ENCODE data around the gene LSM11.
"Not testable (repeated sequence)": the region's sequence is repeated elsewhere in the genome, so short reads cannot be mapped to it uniquely, and the experiment has no call there.

The LSM11 gene

DNA sequence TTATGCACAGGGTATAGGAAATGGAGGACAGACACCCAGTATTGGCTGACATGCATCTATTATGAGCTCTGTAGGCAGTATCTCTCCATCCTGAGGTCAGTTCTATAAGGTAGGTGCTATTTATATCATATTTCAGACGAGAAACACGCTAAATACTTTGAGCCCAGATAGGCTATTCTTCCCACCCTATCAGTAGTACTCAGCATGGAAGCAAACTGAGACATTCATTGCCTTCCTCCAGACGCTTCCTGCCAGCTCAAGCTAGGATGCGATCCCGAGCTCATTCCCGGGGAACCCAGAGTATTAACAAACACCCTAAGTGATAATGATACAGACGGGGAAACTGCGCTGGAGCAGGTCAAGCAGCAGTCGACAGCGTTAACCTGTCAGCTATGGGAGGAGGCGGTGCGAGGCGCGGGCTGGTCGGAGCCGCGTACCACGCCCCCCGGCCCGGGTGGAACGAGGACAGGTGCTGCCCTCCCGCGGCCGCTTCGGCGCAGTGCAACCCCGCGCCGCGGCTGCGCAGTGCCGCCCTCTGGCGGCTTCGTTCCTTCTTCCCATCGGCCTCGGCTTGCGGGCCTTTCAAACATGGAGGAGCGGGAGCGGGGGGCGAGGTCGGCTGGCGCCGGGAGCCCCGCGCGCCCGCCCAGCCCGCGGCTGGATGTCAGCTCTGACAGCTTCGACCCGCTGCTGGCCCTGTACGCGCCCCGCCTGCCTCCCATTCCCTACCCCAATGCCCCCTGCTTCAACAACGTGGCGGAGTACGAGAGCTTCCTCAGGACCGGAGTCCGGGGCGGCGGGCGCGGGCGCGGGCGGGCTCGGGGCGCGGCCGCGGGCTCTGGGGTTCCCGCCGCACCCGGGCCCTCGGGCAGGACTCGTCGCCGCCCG, at the start of gene LSM11:
Gene LSM11, plus strand, starts transcription at position 550 of the 888 bp plus-strand sequence. Its CDS starts 39 bp downstream, at position 589.
- in situ Hi-C loops (cut with HindIII; ENCODE audit: low sequenced_read_pairs): no loop called here

DNA sequence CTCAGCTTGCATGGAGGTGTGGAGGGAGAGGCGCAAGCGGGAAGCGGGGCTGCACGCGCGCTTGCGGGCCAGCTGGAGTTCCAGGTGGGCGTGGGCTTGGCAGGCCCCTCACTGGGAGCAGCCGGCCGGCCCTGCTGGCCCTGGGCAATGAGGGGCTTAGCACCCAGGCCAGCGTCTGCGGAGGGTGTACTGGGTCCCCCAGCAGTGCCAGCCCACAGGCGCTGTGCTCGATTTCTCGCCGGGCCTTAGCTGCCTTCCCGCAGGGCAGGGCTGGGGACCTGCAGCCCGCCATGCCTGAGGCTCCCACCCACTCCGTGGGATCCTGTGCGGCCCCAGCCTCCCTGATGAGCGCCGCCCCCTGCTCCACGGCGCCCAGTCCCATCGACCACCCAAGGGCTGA, 49.7 kb upstream of the LSM11 start:
- in situ Hi-C loops (cut with HindIII; ENCODE audit: low sequenced_read_pairs): not testable (repeated sequence)

DNA sequence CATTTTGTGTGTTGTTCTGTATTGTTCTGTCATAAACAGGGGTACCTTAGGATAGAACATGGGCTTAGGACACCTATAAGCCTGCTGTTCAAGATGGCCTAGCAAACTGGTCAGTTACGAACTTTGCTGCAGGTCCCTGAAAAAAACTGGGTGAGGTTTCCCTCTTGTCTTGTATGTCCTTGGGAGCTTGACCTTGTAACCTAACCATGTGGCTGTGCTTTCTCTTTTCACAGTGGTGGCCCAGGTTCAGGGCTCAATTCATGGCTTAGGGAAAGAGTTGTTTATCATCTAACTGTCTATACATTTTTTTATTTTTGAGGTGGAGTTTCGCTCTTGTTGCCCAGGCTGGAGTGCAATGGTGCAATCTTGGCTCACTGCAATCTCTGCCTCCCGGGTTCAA, 47.4 kb upstream of the LSM11 start:
- in situ Hi-C loops (cut with HindIII; ENCODE audit: low sequenced_read_pairs): not testable (repeated sequence)

DNA sequence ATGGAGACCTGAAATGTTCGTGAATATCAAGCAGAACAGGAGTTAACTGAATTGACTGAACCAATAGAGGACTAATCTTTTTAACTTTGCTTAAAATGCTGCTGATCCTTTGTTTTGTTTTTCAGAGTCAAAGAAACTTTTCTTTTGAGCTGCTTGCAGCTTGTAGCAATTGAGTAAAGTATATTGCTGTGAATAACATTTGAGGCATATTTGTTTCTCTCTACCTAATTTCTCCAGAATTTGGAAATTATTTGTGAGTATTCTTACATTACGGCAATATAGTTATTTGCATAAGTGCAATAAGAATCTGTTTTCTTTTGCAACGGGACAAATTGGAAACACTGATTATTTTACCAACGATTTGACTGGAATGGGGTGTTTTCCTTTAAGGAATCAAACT, 44.8 kb upstream of the LSM11 start:
- in situ Hi-C loops (cut with HindIII; ENCODE audit: low sequenced_read_pairs): not testable (repeated sequence)

DNA sequence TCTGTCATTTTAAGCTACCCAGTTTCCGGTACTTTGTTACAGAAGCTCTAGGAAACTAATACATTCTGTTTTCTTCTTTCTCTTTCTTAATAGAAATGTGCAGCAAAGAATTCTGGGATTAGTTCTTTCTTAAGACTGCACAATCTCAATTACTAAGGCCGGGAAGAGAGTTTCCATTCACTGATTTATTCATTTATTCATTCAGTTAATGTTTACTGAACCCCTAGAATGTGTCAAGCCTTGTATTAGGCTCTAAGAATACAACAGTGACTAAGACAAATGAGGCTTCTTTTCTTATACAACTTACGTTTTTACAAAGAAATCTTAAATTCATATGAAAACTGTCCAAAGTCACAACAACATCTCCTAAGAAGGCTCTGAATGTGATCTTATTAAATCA, 39.8 kb upstream of the LSM11 start:
- in situ Hi-C loops (cut with HindIII; ENCODE audit: low sequenced_read_pairs): no loop called here

DNA sequence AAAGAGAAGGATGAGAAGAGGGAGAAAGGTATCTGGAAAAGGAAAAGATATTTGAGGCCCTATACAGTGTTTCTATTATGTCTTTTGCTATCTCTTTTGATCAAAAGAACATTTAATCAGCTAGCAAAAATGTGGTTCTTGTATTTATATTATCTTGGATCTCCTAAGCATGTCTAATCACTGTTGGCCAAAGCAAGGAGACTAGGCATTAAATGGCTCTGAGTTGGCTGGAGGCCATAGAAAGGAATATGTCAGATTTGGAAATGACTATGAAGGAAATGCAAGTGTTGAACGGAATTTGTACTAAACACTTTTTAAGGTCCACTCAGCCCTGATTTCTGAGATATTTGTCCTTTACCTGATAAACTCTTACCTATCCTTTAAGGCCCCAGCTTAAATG, 34.6 kb upstream of the LSM11 start:
- in situ Hi-C loops (cut with HindIII; ENCODE audit: low sequenced_read_pairs): no loop called here

DNA sequence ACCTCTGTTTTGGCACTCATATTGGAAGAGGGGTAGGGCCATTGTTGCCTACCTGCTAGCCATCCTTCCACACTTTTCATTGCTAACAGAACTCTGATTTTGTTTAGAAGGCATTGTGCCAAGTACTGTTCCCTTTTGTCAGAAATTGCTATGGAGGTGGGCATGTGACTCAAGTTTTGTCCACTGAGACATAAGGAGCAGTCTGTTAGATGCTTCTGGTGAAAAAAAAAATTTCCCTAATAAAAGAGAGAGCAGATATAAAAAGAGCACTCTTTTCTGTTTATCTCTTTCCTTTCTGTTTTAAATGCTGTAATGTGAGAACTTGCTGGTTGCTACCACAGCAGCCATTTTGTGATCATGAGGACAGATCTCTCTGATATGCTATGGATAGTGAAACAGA, 34.2 kb upstream of the LSM11 start:
- in situ Hi-C loops (cut with HindIII; ENCODE audit: low sequenced_read_pairs): no loop called here

DNA sequence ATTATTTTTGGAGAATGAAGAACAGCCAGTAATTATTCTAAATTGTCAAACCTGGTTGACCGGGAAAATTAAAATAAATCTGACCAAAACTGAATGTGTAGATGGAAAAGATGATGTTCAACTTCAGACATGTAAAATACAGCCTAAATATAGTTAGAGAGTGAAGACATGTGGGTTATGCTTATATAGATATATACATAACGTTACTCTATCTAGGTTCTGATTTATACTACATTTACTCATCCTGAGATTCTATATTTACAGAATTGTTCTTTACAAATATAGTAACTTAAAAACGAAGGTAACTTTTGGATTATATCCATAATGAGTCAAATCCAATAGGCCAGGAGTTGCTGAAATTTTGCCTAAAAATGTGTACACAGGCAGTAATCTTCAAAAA, 33.1 kb upstream of the LSM11 start:
- in situ Hi-C loops (cut with HindIII; ENCODE audit: low sequenced_read_pairs): no loop called here

DNA sequence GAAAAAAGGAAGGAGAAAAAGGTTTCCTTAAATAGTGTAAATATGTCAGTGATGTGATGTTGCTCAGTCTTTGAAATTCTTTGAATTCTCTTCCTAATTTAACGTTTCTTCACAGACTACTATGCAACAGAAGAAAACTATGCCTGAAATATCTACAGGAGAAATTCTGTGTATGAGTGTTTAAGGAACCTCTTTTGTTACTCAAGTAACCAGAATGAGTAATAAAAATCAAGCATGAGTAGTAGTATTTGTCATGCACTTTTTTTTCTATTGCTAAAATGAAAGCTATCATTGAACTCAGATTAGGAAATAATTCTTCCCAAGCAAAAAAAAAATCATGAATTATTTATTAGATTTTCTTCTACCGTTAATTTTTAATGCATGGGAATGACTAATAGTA, 32.6 kb upstream of the LSM11 start:
- in situ Hi-C loops (cut with HindIII; ENCODE audit: low sequenced_read_pairs): no loop called here

DNA sequence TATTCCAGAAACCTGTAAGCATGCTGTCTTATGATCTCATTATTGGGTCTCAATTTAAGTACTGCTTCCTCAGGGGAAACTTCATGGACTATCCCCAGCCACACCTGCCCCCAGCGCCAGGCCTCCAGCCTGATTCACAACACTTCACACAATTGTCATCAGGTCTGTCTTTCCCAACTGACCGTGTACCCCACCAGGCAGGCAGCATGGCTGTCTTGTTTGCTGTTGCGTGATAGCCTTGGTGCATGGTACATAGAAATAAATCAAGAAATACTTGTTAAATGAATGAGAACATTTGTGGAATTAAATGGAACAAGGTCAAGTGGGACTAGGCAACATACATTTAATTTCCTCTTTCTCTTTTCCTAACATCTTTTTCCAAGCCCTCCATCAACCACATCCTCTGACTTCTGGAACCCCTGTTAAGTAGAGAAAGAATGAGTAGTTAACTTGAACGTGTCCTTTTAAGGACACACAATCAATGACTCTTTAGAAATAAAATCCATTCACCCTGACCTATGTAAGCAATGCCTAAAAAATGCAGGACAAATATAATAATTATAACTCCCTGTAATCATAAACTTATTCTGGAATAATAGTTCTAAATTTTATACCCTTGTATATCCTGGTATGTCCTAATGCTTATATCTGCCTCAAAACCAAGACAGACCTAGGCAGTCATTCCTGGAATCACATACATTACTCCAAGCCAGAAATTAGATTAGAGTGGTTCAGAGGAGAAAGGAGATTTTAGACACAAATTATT, 29.5 kb upstream of the LSM11 start:
- in situ Hi-C loops (cut with HindIII; ENCODE audit: low sequenced_read_pairs): no loop called here

DNA sequence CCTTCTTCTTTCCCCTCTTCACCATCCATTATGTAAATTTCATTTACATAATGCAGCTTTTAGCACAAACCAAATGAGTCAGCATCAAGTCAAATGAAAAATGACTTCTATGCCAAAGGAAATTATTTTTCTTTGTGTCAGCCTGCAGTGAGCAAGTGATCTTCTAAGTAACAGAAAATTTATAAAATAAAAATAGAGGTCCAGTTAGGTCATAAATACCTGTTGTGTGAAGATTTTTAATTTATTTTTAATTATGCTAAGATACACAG, 29.0 kb upstream of the LSM11 start:
- in situ Hi-C loops (cut with HindIII; ENCODE audit: low sequenced_read_pairs): no loop called here

DNA sequence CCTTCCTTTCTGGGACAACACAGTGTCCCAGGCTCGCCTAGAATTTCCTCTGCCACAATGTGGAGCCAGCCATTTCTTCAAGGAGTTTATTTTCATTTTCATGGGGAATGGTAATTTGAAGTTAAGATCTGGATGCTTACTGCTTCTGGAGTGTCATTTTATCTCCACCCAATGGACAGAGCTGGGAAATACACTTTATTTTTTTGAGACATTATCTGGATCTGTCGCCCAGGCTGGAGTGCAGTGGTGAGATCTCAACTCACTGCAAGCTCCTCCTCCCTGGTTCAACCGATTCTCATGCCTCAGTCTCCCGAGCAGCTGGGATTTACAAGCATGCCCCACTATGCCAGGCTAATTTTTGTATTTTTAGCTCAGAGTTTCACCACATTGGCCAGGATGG, 25.0 kb upstream of the LSM11 start:
- in situ Hi-C loops (cut with HindIII; ENCODE audit: low sequenced_read_pairs): no loop called here

DNA sequence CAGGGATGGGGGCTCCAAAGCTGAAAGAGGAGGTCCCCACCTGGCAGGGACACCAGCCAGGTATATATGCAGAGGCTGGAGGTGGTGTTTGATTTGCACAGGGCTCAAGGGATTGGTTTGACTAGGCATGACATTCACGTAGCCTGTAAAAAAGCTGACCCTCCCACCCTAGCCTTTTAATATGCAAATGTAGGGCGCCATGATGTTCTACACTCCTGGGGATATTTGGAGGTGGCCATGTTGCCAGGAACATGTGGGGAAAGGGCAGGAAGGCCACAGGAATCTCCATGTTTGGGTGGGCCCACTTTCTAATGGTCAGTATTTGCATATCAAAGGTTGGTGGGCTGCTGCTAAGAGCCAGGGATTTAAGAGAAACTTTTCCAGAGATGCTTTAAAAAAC, 24.3 kb upstream of the LSM11 start:
- in situ Hi-C loops (cut with HindIII; ENCODE audit: low sequenced_read_pairs): no loop called here

DNA sequence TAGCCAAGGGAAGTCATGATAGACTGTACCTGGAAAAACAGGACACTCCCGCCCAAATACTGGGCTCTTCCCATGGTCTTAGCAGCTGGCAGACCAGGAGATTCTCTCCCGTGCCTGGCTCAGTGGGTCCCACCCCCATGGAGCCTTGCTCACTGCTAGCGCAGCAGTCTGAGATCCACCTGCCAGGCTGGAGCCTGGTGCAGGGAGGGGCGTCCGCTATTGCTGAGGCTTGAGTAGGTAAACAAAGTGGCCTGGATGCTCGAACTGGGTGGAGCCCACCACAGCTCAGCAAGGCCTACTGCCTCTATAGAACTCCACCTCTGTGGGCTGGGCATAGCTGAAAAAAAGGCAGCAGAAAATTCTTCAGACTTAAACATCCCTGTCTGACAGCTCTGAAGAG, 22.4 kb upstream of the LSM11 start:
- in situ Hi-C loops (cut with HindIII; ENCODE audit: low sequenced_read_pairs): no loop called here

DNA sequence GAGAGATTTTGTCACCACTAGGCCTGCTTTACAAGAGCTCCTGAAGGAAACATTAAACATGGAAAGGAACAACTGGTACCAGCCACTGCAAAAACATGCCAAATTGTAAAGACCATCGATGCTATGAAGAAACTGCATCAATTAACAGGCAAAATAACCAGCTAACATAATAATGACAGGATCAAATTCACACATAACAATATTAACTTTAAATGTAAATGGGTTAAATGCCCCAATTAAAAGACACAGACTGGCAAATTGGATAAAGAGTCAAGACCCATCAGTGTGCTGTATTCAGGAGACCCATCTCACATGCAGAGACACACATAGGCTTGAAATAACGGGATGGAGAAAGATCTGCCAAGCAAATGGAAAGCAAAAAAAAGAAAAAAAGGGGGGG, 20.6 kb upstream of the LSM11 start:
- in situ Hi-C loops (cut with HindIII; ENCODE audit: low sequenced_read_pairs): not testable (repeated sequence)

DNA sequence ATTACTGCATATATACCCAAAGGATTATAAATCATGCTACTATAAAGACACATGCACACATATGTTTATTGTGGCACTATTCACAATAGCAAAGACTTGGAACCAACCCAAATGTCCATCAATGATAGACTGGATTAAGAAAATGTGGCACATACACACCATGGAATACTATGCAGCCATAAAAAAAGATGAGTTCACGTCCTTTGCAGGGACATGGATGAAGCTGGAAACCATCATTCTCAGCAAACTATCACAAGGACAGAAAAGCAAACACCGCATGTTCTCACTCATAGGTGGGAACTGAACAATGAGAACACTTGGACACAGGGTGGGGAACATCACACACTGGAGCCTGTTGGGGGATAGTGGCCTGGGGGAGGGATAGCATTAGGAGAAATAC, 16.9 kb upstream of the LSM11 start:
- in situ Hi-C loops (cut with HindIII; ENCODE audit: low sequenced_read_pairs): not testable (repeated sequence)

DNA sequence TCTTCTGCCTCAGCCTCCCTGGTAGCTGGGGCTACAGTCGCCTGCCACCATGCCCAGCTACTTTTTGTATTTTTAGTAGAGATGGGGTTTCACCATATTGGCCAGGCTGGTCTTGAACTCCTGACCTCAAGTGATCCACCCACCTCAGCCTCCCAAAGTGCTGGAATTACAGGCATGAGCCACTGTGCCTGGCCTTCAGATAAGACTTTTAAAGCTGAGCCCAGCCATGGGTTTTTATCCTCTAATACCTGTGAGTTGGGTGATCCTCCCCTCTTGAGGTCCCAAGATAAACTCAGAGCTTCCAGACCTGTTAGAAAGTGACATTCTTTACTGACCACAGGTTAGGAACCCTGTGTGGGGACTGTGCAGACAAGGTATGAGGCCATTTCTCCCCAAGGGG, 15.7 kb upstream of the LSM11 start:
- in situ Hi-C loops (cut with HindIII; ENCODE audit: low sequenced_read_pairs): not testable (repeated sequence)

DNA sequence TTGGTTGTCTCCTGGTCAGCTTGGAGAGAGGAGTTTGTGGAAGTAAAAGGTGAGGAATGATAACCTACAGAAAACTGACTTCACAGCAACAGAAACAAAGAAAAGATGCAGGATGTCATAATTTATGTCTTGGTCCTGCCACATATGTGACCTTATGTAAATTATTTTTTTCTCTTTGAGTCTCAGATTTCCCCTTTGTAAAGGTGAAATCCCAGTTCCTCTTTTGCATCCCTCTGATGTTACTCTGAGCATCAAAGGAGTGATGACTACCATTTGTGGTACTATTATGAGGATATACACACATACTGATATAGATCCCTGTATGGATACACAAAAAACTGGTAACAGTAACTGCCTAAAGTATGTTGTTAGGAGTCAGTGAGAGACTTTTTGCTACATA, 13.7 kb upstream of the LSM11 start:
- in situ Hi-C loops (cut with HindIII; ENCODE audit: low sequenced_read_pairs): no loop called here

DNA sequence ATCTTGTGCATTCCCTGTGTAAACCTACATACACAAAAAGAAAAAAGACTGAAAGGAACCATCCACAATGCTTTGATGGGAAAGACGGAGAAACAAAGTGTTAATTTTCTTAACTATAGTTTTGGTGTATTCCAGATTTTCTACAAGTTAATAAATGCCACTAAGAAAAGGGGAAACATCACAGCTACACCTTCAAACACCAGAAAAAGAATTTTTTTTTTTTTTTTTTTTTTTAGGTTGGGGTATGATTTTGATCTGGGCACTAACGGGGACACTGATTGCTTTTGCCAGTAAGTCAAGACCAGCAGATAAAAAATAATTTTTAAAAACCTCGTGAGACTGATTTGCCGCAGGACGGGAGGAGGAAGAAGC, 12.6 kb upstream of the LSM11 start:
- in situ Hi-C loops (cut with HindIII; ENCODE audit: low sequenced_read_pairs): no loop called here

DNA sequence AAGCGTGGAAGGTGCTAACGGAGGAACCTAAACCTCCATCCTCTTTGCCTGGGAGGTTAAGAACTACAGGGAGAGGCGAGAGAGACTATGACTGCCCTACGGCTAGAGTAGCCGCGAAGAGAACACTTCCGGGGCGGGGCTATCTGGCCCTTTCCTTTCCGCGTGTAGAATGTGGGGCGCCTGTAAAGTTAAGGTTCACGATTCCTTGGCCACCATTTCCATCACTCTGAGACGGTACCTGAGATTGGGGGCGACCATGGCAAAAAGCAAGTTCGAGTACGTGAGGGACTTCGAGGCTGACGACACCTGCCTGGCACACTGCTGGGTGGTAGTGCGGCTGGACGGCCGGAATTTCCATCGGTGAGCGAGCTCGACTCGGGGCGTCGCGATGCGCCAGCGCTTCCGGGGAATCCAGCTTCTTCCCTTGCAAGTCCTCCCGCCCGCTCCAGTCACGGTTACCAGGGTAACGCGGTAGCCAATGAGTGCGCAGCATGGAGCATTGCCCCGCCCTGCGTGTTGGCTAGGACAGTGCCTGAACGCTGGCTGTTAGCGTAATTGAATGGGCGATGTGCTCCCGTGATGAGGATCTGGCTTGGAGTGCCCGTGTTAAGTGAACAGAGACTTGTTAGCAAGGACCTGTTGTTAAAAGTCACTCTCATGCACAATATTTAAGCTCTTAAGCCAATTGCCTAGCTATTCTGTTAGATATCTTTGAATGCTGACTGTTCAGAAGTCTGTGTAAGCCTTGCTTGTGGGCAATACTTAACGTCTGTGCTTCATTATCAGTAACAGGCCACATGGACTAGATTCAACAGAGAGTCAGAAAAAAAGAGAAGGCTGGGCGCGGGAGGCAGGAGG, 12.0 kb upstream of the LSM11 start, which contains the start of gene THG1L:
Gene THG1L, plus strand, starts transcription at position 149 of the 858 bp plus-strand sequence. Its CDS starts 21 bp downstream, at position 170.
- in situ Hi-C loops (cut with HindIII; ENCODE audit: low sequenced_read_pairs): no loop called here

DNA sequence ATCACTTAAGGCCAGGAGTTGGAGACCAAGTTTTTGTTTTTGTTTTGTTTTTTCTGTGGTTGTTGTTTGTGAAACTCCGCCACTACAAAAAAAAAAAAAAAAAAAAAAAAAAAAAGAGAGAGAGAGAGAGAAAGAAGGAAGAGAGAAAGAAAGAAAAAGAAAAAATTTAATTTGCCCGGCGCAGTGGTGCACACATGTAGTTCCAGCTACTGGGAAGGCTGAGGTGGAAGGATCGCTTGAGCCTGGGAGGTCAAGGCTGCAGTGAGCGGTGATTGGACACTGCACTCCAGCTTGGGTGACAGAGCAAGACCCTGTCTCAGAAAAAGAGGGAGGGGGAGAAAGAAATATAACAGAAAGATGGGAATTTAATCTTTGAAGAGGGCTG, 11.4 kb upstream of the LSM11 start:
- in situ Hi-C loops (cut with HindIII; ENCODE audit: low sequenced_read_pairs): no loop called here

Data from DLD1 (cell line).